Astrocyte (in vitro differentiated cells and primary cell): Measurements from ENCODE around the gene HOXD11.
A peak's percentile ranks its signal among the peaks of the same experiment; 100 is the strongest.

Experiments
- CTCF ChIP-seq: IDR thresholded peaks from 2 replicates; pipeline ENCODE4 v1.5.1; 2011; ENCODE audit warnings: low read depth, mild to moderate bottlenecking, inconsistent platforms, low read length, moderate library complexity; ENCODE audit not compliant: insufficient read depth
- EZH2 ChIP-seq: IDR thresholded peaks from 2 replicates; pipeline ENCODE4 v1.6.1; 2012; ENCODE audit warnings: mild to moderate bottlenecking, low read length, inconsistent platforms; ENCODE audit not compliant: insufficient read depth

- TF ChIP-seq CTCF (peak; percentile 44), EZH2 (peak; percentile 86)
These were observed 18.8 kb upstream of the HOXD11 start for GRCh38 chr2:176088048-176088936.
